ENCODE results near the gene IFNA8.

GRCh38 chr9:21429191-21429590 lies 20.3 kb downstream of the IFNA8 start:
- TF ChIP-seq, protein P1, sequence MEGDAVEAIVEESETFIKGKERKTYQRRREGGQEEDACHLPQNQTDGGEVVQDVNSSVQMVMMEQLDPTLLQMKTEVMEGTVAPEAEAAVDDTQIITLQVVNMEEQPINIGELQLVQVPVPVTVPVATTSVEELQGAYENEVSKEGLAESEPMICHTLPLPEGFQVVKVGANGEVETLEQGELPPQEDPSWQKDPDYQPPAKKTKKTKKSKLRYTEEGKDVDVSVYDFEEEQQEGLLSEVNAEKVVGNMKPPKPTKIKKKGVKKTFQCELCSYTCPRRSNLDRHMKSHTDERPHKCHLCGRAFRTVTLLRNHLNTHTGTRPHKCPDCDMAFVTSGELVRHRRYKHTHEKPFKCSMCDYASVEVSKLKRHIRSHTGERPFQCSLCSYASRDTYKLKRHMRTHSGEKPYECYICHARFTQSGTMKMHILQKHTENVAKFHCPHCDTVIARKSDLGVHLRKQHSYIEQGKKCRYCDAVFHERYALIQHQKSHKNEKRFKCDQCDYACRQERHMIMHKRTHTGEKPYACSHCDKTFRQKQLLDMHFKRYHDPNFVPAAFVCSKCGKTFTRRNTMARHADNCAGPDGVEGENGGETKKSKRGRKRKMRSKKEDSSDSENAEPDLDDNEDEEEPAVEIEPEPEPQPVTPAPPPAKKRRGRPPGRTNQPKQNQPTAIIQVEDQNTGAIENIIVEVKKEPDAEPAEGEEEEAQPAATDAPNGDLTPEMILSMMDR (IDR thresholded peaks at IDR 0.05), result no peak
- no peak for TF ChIP-seq POLR2A (IDR thresholded peaks at IDR 0.05)

All from testis (tissue), 2 donors.